ENCODE data around the gene SHC3.

The SHC3 gene

DNA sequence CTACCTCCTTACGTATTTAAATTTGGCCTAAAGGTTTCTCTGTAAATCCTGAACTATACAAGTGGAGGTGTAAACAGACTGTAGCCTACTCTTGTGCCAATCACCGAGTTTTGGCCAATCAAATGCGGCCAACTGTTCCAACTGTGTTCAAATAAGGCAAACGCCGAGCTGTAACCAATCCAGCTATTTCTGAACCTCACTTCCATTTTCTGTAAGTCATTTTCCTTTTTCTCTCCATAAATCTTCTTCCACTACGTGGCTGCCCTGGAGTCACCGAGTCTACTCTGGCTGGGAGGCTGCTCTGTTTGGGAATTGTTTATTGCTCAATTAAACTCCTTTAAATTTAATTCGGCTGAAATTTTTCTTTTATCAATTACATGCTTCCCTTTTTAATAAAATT lies 129.0 kb downstream of the SHC3 start:
- DNase-seq = no peak

DNA sequence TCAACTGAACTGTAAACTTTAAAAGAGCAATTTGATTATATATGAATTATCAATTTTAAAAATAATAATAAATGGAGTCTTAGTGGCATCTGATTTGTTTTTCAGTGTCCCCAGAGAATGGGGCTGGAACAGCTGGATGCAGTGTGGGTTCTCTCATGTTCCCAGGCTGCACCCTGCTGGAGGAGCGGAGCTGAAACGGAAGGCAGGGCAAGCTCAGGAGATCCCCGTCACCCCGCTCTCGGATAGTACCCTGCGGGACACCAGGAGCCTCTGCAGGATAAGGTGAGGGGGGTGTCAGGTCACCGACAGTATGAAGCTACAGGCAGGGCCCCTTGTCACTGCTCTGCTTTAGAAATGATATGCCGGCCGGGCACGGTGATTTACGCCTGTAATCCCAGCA lies 130.0 kb downstream of the SHC3 start:
- DNase-seq = no peak

DNA sequence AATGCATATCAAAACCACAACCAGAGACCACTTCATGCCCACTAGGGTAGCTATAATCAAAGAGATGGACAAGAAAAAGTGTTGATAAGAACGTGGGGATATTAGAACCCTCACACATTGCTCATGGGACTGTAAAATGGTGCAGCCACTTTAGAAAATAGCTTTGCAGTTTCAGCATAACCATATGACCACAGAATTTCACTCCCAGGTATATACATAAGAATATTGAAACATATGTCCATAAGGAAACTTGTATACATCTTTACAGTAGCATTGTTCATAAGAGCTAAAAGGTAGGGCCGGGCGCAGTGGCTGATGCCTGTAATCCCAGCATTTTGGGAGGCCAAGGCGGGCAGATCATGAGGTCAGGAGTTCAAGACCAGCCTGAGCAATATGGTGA lies 131.0 kb downstream of the SHC3 start:
- DNase-seq = no peak

DNA sequence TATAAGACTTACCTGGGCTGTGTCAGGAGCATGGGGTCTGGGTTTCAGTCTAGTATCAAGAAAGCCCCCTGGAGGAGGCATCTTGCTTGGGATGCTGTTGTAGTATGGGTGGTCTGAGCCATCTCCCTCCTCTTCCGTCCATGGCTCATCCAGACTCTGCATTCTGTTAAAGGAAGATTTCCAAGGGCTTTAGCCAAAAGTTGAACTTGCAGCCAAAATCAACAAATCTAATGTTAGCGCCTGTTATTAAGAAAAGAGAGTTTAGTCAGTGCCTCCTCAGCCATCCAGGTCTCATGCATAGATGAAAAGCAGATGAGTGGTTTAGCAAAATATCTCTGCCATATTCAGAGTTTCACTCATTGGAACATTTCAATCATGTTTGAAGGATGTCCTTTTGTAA lies 131.8 kb downstream of the SHC3 start:
- DNase-seq = no peak

DNA sequence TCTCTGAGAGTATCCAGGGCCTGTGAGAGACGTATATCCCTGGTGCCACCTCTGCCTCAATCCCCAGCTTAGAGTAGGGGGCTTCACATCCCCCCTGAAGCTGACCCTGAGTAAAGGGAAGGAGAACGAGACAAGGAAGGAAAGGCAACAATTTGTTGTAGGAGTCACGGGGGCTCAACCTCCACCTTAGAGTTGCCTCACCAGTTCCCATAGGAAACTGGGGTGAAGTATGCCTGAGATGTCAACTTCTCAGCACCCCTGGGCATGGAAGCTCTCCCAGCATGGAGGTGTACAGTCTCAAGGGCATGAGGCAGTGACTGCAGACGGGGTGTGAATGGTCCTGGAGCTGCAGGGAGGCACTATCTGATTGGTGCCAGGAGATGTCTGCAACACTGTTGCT lies 133.7 kb downstream of the SHC3 start:
- DNase-seq = no peak

DNA sequence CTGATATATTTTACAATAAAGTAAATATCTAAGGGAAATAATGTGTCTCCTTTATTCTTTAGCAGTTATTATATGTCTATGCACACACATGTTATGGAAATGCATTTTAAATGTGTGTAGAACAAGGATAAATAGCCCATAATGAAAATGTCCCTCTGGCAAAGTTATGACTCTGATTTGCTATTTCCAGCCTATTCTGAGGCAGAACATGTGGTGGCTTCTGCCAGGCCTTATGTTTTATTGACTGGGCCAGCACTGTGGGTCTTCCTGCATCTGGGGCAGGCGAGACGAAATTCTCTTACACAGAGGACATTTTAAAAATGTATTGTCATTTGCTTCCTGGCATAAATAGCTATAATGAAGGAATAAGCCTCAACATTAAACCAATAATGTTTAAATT lies 134.5 kb downstream of the SHC3 start:
- no peak for DNase-seq

DNA sequence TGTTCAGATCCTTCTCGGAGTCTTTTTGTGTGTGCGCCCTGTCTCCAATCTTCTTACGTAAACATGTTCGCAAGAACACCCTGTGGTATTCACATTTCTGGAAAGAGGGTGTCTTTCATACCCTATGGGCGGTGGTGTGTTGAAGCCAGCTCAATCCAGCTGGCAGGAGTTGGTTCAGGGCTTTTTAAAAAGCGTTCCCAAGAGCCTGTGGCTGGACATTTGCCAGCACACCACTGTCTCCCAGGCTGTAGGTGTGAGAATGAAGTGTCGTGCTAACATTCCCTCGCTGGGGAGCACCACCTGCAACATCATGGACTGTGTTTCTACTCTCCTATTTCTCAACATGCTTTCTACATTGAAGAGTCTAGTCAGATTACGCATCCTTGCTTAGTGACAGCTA lies 135.6 kb downstream of the SHC3 start:
- no peak for DNase-seq

DNA sequence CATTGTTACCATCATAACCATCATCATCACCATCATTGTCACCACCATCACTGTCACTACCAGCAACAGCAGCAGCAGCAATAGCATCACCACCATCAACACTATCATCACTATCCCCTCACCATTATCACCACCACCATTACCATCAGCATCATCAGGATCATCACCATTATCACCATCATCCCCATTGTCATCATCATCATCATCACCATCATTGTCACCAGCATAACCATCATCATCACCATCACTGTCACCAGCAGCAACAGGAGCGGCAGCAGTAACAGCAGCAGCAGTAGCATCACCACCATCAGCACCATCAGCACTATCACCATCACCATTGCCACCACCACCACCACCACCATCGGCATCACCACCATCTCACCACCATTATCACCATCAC lies 139.0 kb downstream of the SHC3 start:
- no peak for DNase-seq

DNA sequence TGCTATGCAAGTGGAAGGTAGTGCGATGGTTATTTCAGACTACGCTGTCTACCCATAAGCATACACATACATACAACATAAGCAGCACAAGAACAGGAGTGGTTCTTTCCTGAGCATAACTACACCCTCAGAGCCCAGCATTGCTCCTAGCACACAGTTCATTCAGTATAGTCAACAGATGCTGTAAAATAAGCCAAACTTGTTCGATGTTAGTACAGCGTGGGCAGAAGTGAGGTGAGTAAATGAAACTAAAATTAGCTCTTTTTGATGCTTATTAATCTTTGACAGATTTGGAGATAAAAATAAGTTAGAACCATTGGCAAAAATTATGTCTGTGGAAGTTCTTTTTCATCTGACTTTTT lies 139.5 kb downstream of the SHC3 start:
- no peak for DNase-seq

DNA sequence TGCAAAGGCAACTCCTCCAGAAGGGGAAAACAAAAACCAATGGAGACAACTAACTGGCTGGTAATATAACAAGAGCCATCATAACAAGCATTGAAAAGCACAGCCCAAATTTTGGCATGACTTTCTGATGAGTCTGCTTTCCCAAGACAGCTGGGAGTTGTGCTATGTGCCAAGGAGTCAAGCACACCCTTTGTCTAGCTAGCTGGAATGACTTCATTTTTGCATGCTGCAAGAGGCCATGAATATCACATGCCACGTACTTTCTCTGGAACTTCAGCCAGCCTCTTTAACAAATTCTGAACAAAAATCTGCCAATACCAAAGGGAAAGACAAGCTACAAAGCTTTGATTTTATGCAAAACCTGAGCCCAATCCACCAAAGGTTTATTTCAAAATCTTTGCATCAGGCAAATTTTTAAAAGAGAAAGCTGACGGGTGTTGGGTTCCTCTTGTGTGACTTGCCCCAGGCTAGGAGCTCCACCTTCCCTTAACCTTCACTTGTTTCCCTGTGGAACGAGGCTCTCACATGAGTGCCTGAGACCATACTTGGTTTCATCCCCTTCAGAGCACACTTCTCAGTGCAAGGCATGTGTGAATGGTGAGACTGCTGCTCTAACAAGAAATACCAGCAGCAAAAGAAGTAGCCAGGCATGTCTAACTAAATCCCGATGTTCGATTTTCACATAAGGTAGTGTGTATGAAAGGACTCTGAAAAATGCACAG lies 140.1 kb downstream of the SHC3 start:
- no peak for DNase-seq

DNA sequence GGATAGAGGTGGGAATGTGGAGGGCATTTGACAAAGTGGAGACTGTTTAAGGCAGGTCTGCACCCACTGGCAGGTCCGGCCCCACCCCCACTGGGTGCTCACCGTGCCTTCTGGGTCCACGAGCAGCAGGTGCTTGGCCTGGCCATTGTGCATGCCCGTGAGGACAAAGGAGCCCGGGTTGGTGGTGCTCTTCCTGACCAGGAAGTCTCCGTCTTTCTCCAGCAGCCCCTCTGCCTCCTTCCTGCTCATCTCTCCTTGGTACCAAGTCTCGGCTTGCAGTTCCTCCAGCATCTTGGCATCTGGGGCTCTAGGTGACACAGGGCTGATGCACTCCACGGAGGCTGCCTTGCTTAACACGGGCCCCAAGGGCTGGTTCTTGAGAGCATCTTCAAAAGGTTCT lies 140.7 kb downstream of the SHC3 start:
- DNase-seq = no peak

DNA sequence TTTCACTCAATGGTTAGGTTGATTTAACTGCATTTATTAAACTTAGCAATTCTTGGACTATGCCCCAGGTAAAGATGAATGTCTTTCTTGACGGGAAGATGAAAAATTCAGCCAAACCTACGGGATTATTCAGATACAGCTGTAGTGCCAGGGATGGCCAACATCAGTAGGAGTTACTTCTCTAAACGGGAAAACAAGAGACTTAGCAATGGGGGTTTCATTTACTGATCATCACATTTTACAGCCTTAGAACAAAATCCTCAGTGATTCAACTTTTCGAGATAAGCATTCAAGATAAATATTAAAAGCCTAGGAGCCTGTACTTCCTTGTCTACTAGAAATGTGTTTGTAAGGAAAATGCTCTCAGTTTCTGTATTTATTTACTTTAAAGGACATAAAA lies 141.3 kb downstream of the SHC3 start:
- no peak for DNase-seq

DNA sequence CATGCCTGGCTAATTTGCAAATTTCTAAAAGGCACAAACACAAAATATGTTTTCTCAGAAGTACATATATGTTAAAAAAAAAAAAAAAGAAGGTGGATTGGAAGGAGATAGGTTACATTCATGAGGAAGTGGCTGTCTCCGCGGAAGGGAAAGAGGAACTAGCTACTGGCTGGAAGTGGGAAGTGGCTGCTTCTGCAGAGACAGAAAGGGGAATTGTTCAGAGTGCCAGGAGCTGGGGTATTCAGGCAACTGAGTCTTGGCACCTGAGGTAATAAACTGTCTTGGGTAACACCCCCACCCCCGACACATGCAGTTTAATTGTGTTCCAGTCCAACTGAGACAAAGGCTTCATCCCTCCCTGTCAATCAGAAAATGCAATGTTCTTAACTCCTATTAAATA lies 141.7 kb downstream of the SHC3 start:
- no peak for DNase-seq

DNA sequence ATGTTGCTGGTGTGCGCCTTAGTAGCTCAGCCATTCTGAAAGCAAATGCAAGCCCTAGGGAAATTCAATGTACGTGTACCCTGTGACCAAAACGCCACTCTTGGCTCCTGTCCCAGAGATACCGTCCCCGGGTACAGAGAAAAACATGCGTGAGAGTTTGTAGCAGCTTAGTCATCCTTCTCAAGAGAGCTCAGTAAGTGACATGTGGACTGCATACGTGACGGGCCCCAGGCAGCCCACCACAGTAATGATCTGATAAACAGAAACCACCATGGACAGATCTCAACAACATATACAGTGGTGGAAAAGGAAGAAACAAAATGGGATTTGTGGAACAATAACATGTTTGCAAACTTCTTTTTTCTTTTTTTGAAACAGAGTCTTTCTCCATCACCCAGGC lies 142.2 kb downstream of the SHC3 start:
- no peak for DNase-seq

DNA sequence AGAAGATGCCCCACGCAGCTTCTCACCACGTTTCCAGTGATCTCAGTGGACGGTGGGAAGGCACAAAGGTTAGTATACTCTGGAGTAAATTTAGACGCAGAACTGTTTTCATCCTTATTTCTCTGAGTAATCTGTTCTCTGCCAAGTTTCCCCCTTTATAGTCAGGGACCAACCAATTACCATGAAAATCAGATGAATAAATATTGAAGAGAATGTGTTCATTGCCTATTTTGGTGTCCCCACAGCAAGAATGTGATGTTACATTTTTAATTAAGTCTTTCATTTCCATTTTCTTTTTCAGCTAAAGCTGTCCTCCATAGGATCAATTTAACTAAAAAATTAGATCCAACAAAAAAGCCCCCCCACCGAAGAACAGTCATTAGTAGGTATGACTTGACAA lies 146.0 kb downstream of the SHC3 start:
- DNase-seq = no peak

DNA sequence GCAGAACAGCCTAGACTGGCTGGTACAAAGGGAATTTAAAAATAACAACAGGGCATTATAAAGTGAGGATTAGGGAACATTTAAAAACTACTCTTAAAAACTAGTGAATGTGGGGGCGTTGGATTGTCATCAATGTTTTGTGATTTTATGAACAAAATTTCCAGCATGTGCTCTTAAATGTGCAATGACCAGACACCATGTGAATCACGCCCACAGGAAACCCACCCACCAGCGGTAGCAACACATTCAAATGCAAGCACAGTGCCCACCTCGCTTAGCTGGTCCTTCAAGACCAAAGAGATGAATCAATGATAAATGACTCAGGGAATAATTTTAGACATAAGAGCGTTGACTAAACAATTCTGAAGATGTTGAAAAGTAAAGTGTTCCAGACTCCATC lies 146.4 kb downstream of the SHC3 start:
- no peak for DNase-seq

DNA sequence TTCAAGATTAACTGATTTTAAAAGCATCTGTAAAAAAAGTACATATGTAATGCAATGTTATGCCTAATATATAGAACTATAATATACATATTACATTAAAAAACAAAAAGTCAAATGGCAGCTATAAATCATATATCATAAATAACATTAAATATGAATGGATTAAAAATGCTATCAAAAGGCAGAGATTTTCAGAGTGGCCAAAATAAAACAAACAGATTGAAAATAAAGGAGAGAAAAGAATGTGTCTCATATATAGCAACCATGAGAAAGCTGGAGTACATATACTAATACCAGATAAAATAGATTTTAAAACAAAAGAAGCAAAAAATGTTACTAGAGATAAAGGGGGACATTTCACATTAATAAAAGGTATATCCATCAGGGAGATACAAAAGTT lies 148.8 kb downstream of the SHC3 start:
- DNase-seq = no peak

DNA sequence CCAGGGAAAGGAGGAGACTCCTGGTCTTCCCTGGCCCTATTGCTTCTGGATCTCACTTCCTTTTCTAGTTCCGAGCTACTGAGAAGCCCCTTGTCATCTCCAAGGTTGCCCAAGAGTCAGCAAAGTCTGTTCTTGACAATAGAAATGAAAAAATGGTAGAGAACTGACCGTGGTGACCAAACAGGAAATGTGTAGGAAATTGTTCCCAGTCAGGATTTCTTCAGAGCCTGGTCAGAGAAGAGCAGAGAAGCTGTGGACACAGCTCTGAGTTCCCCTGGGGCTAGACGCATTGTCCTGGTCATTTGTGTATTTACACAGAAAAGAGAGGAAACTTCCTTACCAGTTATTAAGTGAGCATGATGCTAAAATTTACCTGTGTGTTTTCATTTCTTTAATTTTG lies 151.7 kb downstream of the SHC3 start:
- DNase-seq = no peak

DNA sequence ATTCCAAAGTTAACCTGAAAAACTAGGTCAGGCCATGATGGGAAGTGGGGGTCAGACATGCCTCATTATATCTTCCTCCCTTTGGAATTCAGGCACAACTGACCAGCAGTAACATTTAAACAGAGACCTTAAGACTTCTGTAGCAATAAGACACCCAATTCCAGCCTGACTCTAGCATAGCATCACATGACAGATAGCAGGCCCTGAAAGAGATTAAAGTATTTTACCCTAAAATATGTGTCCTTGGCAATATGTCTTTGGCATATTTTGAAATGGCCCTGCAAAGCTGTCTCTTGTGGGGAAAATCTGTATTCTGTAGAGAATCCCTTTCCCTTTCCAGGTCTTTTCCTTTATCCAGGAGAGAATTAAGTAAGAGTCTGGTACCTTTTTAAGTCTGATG lies 153.1 kb downstream of the SHC3 start:
- no peak for DNase-seq

DNA sequence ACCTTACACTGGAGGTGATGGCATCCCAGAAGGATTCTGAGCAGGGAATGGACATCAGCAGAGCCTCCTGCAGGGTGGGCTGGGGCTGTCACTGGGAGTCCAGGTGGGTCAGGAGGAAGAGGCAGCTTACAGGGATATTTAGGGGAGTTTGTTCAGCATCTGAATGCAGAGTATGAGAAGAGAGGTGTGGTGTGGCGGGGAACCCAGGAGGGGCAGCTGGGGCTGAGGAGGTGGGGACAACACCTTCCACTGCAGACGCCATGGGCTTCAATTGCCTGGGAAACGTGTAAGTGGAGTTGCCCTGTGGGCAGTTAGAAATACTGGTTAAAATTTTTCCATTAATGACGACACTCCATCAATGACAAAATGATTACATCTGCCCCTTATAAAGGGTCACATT lies 153.9 kb downstream of the SHC3 start:
- no peak for DNase-seq

DNA sequence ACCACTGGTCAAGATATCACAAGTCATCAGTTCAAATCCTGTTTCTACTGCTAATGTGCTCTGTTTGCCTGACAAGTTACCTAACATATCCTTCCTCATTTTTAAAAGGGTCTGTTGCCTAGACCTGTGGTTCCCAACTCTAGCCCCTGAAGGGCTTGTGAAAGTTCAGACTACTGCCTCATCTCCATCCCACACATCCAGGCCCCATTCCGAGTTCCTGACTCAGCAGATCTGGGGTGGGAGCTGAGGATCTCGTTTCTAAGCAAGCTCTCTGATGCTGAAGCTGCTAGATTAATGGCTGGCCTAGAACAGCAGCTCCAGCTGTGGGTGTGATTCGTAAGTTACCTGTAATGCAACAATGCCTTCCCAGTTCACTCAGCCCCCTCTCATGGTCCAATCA lies 154.9 kb downstream of the SHC3 start:
- no peak for DNase-seq

DNA sequence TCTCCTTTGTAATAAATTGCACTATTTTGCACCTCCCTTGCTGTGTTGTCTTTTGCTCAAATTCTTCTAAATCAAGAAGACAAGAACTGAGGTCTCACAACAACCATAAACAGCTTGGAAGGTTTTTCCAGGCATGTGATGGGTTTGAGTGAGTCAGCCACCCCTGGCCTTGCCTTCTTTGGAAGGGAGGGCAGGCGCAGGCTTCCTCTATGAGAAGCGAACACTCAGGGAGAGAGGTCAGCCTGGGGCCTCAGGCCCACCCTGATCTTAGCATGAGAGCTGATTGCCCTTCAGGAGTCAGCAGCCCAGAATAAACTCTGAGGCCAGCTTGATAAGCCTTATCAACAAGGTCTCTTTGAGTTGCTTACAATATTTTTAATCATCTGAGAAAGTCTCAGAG lies 155.7 kb downstream of the SHC3 start:
- DNase-seq = no peak

DNA sequence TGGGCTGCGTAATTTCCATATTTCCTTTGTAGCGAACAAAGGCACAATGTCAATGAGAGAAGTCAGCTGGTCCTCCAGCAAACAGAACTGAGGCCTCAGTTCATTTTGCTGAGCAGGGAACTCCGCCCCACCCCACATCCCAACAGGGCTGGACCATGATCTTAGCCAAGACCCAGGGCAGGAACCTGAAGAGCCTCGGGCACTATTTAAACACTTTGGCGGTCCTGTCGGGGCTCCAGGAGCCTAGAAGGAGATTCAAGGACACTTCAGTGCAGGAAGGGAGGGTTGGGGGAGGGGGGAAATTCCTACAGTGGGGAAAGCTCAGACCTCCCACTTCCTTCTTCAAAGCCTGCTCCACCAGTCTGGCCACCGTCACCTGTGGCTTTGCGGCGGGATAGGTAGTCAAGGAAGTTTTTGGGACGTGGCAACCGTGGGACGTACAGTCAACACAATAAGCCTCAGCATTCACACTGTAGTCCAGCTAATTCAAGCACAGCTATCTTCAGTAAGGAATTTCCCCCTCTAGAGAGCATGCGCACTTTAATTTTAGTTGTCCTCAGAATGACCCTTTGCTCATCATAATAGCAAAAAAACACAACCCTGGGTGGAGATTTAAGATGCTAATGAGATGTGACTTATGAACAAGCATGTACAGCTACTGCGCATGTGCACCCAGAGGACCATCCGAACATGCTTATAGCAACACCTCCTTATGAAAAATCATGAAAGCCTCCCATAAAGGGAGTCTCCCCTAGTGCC lies 156.4 kb downstream of the SHC3 start:
- no peak for DNase-seq

DNA sequence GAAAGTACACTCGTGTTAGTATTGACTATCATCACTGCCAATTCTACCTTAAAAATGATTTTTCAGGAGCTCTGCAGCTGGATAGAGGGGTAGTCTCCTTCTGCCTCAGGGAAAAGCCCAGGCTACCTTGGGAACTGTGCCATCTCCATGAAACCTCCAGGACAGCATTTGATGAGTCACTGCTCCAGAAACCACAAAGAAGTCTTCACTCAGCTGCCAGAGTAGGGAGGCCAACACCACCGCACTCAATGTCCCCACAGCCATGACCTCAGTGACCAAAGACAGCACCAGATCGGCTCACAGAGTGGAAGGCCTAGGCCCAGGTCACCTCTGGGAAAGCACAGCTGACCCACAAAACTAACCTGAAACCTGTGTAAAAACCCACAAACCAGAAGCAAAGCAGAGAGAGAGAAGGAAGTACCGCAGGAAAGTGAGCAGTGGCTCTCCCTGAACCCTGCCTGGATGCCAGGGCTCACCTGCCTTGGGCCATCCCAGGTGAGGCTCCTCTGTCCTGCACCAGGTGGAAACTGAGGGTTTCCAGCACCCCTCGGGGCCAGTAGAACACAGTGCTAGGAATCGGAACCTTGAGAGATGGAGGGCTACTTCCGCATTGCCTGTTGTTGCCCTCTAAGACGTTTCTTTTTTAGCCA lies 157.3 kb downstream of the SHC3 start:
- DNase-seq = no peak

DNA sequence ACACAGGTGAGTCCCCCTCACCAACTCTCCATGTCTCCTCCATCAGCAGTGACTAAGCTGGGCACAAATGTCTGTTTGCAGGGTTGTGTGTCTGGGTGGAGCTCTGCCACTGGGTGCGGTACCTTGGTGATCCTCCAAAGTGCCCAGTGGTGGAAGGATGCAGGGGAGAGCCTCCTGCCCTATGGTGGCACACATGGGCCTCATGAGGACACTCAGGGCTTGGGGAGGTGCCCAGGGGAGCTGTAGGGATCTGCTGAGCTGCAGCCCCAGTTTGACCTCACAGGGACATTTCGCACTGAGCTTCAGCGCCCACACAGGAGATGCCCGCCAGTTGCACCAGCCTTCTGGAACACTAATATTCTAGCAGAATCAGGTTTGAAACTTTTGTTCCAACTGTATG lies 157.9 kb downstream of the SHC3 start:
- no peak for DNase-seq
